RPMI7951 (cell line): ENCODE data around the gene RAB4A. TPM values are rescaled to one million over a fixed set of nuclear protein-coding genes. Genes with fewer than 3 reads are reported as not detected.
A peak's percentile ranks its signal among the peaks of the same experiment; 100 is the strongest.
"Not testable (repeated sequence)": the region's sequence is repeated elsewhere in the genome, so short reads cannot be mapped to it uniquely, and the experiment has no call there.

Experiments
- DNase-seq: peaks from one replicate; pipeline ENCODE4 v3.0.0-alpha.2; 2012; ENCODE audit warnings: low read depth
- total RNA-seq: library from RNA; depleted of rRNA; stranded (reverse); fragments of >200 nt; shearing (Covaris generic); gene quantifications from 2 replicates; pipeline ENCODE4 v1.2.3, GENCODE V29; 2014

Gene RAB4A
- total RNA-seq, 1 experiment from 2014 or later: 15.4 TPM

DNA sequence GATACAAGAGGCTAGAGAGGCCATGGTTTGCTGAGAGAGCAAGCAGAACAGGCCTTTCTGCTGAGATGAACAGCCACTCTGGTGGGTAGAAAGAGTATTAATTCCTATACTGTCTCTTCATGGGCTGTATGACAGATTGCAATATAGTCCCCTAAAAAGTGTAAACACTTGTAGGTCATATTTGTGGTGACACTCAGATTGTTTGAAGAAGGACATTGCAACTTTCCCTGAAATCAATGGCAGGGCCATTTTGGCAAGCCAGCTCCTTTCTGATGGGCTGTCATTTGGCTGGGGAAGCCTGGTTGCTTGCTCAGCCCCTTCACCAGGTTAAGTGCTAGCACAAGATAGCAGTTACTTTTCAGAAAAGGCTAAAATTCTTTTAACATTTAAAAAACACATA lies 27.5 kb downstream of the RAB4A start:
- DNase-seq: no peak

DNA sequence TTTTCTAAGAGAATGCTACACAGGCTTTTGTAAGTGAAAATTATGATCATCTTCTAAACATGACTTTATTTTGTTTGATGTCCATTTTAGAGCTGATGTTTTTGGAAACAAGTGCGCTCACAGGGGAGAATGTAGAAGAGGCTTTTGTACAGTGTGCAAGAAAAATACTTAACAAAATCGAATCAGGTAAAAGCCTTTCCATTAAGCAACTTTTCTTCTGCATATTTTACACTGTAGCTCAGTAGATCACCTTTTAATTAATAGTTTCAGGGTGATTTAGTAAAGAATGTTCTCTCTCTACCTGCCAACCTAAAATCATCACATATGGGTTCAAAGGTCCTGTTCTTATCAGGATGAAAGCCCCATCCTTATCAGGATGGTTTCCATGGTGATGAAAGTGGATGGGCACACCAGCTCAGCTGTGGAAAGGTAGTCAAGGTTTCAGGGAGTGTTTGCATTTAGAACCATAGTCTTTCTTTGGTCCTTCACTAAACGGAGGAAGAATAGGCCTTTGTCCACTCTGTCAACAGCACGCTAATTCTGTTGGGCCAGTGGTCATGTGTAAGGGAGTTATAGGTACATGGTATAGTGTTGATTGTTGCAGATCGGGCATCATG lies 28.1 kb downstream of the RAB4A start:
- no peak for DNase-seq

DNA sequence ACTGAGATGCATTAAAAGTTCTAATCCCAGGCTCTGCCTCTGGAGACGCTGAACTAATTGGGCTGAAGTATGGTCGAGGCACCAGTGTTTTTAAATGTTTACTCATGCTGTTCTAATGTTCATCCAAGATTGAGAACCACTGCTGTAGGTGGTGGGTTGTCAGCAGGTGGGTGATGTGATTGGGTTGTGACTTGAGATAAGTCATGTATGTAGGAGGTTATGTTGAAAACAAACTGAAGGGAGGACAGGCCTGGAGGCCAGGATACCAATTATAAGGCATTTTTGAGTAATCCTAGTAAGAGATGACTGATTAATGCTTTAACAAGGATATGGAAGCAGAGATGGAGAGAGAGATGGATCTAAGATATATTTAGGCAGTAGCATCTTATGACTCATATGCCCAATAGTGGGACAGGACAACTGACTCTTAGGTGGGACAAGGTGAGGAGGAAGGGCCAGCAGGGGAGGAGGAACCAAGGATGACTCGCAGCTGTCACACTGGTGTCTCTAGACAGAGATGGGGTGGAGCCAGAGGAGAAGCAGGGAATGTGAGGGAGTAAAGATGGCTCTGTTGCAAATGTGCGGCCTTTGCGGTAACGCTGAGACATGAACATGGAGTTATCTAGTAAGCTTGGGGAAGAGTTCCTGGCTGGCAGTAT lies 29.3 kb downstream of the RAB4A start:
- DNase-seq: no peak

DNA sequence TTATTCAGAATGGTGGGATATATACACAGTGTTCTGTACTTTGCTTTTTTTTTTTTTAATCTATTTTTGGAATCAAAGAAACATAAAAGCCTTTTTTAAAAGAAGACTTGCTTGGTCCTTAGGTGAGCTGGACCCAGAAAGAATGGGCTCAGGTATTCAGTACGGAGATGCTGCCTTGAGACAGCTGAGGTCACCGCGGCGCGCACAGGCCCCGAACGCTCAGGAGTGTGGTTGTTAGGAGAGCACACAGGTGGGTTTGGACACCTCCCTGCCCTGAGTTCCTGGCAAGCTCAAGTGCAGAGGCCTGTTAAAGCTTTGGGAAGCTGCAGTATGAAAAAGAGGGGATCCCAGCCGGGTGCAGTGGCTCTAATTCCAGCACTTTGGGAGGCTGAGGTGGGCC lies 31.8 kb downstream of the RAB4A start:
- DNase-seq: no peak

DNA sequence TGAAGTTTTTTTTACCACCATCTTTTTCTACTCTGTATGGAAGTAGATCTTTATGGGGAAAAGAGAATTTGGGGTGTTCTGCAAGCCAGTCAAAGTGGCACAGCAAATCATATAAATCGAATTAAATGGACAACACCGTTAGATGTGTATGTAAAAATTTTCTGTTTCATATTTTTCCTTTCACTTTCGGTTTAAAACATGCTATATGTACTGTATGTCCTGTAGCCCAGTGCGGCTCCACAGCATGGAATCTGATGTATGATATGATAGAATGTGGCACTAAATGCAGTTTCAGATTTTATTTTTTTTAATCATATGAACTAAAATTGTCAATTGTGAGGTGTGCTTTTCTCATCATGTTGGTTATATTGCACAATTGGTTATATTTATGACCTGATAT lies 32.9 kb downstream of the RAB4A start:
- peak; percentile 11 for DNase-seq

DNA sequence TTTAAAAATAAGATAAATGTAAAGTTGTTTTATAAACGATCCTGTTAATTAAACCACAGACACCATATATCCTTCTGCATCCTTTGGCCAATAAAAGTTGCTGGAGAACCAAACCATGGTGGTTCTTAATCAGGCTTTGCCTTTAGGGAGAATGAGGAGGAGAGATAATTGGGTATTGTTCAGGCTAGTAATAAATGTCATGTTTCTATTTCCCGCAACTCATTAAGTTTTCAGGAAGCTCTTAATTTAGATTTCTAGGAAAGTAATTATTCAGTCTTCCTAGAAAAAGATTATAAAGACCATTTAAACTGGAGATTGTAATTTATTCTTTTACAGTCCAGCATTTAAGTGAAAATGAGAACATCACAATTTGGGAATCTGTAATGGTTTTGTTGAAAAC lies 34.5 kb downstream of the RAB4A start:
- no peak for DNase-seq

DNA sequence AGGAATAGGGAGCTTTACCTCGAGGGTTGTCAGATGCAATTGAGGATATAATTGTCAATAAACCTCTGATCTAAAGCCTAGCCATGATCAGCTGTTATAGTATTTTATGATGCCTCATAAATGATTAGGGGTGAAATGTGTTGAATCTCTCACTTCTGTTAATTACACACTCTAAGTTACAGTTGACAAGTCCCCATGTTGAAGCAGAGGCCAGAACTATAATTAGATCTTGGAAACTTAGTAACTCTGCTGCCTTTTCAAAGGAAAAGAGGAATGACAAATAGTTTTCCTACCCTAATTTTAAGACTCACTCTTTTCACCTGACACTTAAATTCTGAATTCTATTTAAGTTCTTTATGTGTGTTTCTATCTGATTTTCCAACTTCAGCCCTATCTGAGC lies 38.2 kb downstream of the RAB4A start:
- no peak for DNase-seq

DNA sequence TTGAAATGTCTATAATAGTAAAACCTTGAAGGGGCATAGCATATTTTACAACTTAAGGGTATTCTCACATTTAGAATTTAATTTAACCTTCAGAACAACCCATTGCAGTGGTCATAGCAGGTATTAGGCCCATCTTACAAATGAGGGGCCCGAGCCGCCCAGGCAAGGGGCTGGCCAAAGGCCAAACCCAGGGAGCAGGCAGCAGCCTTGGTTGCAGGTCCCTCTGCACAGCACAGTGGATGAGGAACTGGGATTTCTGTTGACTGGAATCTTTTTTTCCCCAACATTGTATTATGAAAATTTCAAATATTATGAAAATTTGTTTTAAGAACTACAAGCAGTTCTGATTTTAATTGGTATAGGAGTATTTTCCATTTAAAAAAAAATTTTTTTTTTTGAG lies 38.8 kb downstream of the RAB4A start:
- no peak for DNase-seq

DNA sequence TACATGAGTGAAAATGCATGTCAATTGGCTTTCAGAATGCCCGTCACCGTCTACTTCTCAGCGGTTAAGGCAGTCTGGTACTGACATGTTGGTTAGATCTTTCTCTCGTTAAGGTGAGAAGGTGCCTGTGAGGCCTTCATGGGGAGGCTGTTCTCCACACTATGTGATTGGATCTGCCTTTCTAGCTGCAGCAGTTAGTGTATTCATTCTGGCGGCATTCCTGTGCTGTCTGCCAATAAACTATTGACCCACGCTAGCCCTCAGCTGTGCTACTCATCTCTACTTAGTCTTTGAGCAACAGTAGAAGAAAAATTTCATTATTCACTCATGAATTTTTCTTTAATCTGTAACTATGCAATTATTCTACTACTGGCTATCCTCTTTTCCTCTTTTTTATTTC lies 39.9 kb downstream of the RAB4A start:
- DNase-seq: no peak

DNA sequence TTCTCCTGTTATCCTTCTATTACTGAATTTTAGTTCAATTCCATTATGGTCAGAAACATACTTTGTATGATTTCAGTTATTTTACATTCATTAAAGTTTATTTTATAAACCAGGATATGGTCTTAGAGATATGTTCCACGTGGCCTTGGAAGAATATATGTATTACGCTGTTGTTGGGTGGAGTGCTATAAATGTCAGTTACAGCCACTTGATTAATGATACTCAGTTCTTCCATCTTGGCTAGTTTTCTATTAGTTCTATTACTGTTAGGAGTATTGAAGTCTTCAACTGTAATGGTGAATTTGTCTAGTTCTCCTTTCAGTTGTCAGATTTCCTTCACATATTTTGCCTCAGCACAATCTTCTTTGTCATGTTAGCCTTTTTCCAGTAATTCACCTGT lies 45.3 kb downstream of the RAB4A start:
- DNase-seq: no peak

DNA sequence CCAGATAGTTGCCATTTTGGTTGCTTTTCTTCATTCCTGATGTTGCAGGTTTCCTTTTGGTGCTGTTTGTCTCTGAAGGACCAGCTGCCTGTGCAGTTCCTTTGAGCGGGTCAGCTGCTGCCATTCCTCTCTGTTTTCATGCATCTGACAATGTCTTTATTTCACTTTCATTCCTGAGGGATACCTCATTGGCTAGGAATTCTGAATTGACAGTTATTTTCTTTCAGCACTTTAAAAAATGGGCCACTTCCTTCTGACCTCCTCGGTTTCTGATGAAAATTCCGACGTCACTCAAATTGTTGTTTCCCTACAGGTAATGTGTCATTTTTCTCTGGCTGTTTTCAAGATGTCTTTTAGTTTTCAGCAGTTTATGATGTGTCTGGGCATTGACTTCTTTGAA lies 47.1 kb downstream of the RAB4A start:
- no peak for DNase-seq

DNA sequence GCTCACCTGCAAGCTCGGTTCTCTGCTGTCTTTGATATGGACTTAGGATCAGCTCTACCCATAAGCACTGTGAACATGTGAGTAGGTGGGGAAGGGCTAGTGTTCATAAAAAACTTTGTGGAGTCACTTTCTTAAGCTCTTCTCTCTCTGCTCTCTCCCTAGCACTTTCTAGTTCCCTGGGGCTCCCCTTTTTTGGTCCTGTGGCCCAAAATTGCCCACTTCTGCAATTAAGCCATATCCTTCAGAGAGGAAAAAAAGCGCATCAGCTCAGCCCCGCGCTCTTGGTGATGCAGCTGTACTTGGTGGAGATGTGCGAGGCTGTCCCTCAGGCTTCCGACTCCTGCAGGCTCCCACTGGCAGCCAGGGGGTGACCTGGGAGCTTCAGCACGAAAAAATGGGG lies 48.6 kb downstream of the RAB4A start:
- DNase-seq: no peak

DNA sequence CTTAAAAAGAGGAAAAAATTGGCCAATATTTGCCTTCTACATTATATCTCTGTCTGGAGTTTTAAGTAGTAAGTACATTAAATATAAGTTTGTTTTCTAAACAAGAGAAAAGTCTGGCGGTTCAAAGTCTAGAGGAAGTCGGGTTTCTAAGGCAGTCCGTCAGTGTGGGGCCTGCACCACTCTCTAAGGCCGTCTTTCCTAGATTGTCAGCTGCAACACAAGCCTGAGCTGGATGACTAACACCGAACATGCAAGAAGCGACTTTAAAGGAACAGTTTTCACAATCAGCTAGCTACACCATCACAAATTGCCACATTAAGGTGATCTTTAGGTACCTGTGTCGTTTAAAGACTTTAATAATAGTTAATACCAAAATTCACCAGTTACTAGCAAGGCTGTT lies 52.3 kb downstream of the RAB4A start:
- no peak for DNase-seq

DNA sequence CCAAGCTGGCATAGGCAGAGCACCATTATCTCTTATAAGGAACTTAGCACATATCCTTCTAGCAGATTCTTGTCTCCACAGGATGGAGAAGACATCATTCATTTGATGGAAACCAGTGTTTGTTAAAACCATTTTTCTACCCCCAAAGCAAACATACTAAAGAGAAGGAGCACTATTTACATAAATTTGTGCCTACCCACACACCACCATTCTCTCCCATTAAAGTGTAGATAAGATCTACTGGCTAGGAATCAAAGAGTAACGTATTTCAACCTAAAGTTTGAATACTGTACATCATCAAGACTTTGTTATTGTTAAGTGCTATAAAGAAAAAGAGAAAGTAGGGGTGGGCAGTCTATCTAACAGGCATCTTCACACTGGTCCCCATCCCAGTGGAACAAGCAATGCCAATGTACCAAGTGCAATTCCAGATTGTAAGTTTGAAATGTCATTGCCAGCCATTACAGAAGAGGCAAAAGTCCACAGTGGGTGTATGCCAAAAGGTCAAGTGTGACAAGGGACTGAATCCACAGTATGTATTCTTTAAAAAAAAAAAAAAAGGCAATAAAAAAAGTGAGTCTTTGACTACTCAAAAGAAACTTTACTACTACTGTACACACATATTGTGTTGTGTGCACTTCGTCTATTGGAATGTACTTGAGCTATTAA lies 53.1 kb downstream of the RAB4A start:
- no peak for DNase-seq

DNA sequence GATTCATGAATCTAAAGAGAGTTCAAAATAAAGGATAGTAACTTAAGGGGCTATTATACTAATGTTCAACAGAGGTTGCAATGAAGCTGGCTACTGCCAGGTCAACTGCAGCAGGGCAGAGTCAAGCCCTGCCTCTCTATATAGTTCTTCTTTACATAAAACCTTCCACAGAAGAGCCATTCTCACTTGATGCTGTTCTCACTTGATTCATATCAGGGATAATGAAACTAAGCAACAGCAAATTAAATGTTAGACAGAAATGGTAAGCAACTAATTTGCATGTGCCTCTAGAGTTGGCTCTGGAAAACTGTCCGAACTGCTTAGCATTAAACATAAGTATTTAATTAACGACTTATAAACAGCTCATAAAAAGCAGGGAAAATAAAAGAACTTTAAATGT lies 54.5 kb downstream of the RAB4A start:
- DNase-seq: no peak

DNA sequence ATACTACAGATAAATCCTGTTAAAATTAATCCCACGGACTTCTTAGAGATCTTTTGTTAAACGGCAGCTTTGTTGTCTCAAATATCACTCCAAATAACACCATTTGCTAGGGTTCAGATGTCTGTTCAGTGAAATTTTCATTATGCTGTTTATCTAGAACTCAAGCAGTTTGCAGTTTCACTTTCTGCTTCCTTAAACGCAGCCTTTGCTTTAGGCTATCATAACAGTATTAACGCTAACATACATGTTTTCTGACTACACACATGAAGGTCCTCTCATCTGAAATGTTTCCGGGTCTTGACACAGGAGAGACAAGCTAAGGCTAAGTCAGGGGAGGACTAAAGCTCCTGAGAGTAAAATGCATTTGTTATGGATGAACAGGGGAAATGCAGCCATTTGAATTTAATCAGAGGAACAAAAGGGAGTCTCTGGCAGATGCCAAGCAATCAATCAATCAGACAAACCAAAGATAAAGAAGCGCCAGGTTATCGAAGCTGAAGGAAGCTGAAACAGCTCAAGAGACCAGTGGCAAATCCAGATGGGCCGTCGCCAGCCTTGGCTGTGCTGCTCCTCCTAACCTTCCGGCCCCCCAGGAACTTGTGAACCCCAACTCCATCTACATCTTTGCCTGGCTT lies 55.1 kb downstream of the RAB4A start:
- DNase-seq: no peak

DNA sequence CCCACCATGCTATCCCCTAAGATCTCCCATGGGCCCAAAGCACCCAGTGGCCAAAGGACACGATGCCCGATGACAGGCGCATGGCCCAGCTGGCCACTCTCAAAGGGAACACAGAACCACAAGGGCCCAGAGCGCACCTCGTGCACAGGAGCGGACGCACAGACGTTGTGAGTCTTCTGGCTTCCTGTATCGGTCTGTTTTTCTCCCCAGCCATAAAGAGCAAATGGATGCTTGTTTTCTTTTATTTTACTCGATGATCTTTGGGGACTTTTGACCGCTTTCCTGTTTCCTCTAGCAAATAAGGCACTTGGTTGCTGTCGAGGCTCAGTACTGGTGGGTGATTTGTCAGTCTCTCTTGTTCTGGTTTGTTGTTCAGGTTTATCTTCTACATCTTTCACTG lies 55.7 kb downstream of the RAB4A start:
- DNase-seq: no peak

DNA sequence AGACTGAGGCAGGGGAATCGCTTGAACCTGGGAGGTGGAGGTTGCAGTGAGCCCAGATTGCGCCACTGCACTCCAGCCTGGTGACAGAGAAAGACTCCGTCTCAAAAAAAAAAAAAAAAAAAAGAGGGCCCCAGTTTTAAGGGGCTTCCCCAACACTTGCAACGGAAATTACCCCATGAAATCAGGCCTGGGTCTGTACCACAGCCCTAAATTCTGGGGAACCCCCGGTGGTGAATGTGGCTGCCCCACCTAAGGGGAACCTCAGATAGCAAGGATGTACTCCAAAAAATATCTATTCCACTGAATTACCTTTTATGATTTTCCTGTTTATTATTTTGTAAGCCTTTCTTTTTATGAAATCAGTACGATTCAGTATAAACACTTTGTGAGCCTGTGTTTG lies 56.9 kb downstream of the RAB4A start:
- DNase-seq: not testable (repeated sequence)

DNA sequence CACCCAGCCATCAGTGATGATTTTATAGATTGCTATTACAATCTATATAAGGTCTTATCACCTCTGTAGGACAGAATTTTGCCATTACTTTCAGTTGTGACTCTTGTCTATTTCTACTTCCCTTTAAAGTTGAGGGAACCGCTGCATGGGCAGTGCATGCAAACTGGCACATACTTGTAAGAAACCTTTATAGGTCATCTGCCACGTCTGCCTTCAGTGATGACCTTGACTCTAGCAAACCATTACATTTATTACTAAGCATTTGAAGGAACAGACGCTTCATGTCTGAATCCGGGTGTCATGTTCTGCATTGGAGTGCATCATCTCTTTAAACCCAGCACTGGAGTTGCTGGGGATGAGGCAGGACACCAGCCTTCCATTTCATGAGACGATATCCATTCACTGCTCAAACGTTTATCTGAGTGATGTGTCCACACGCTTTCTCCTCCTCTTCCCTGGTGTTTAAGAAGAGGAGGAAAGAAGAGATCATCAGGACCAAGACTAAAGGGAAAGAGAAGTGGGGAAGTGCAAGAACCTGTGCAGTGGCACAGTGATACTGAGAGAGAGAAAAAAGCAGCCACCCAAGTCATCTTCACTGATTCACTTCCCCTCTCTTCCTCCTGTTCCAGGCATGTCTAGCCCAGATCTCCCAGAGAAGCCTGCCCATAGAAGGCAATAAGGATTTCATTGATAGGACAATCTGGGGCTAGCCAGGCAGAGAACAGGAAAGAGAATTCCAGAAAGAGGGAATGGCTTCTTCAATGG lies 57.9 kb downstream of the RAB4A start:
- no peak for DNase-seq

DNA sequence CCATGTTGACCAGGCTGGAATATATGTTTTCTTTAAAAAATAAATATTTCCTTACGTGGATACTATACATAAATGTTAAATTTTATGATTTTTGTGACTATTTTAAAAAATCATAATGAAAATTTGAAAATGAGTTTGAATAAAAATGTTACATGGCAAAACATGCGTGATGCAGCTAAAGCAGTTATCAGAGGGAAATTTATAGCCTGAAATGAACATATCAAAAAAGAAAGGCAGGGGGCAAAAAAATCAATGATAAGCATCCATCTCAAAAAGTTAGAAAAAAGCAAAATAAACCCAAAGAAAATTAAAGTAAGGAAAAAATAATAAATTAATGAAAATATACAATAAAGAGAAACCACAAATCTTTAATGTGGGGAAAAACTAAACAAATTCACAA lies 63.4 kb downstream of the RAB4A start:
- DNase-seq: no peak

DNA sequence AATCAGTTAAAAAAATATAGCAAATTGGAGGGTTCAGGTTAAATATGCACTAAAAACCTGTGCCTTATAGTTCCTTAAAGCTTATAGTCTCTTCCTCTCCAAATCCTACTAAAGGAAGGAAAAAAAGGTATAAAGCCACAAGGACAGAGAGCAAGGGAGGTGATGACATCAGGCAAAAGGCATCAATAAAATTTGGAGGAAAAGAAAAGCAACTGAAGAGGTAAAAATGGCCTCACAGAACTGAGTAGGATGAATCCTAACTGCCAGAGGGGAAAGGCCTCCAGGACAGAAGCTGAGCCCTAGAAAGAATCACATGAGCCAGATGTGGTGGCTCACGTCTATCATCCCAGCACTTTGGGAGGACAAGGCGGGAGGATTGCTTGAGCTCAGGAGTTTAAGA lies 63.8 kb downstream of the RAB4A start:
- DNase-seq: no peak

DNA sequence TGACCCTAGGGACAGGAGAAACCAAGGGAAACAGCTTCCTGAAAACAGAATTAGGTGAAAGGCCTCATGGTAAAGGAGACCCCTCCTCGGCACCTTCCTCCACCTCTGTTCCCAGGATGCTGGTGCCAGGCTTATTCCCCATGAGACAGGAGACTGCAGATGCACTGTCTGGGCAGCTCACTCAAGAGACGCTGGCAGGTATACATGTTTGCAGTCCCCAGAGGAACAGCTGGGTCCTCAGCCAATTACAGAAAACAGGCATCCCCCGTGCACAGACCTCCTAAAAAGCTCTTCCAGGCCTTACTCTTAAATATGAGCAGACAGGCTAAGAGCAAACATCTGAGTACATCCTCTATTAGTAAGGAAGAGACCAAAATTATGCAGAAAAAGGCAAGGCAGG lies 65.4 kb downstream of the RAB4A start:
- no peak for DNase-seq
